ENCODE measurements around the gene ADK. TPM values are rescaled to one million over a fixed set of nuclear protein-coding genes. Genes with fewer than 3 reads are reported as not detected.

The ADK gene
- total RNA-seq, 3 donors from 2014 or later (not counting 1 experiment from before 2014, with no cell fraction given) = 13.4 to 16.1 (median 14.1) TPM

GRCh38 chr10:74263996-74264395 is 113.0 kb downstream of the ADK start:
- intact Hi-C loops (cut with micrococcal nuclease) = loop anchor here (10.0 kb wide), 1 partner anchor 471 kb away; no protein-coding TSS in a partner anchor
- H3K27ac Mint-ChIP-seq = no peak overlapping the region

DNA sequence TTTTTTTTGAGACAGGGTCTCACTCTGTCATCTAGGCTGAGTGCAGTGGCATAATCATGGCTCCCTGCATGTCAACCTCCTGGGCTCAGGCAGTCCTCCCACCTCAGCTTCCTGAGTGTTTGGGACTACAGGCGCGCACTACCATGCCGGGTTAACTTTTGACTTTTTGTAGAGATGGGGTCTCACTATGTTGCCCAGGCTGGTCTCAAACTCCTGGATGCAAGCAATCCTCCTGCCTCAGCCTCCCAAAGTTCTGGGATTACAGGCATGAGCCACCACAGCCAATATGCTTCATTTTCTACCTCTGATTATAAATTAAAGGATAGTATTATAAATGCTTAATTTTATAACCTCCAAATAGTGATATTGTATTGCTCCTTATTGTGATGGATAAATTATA is 121.3 kb downstream of the ADK start:
- DNase-seq (no peak), ATAC-seq (no peak)
- Mint-ChIP-seq H3K36me3 (no peaks in the 10 kb centered on the region), H3K4me3 (no peak overlapping the region), H3K9me3 (no peaks in the 10 kb centered on the region), H3K4me1 (no peaks in the 10 kb centered on the region), H3K27ac (no peak overlapping the region), H3K27me3 (ENCODE audit: low read depth in 2 of 2) (no peaks in the 10 kb centered on the region)
- 100% methylated on average over 3 of the region's 3 CpGs for WGBS (ENCODE audit: insufficient coverage)
- intact Hi-C loops (cut with micrococcal nuclease) = no loop called here
- Histone ChIP-seq H3K4me3 (ENCODE audit: low read length) (no peak overlapping the region), H3K4me1 (ENCODE audit: control insufficient read depth, insufficient read depth, low read length) (no peaks in the 10 kb centered on the region), H3K27ac (ENCODE audit: low read length) (no peak overlapping the region), H3K27me3 (ENCODE audit: control insufficient read depth, insufficient read depth, low read length) (no peaks in the 10 kb centered on the region), H3K9me3 (ENCODE audit: control insufficient read depth, insufficient read depth, low read length) (no peaks in the 10 kb centered on the region), H3K36me3 (ENCODE audit: control insufficient read depth, insufficient read depth, low read length) (no peaks in the 10 kb centered on the region)
- TF ChIP-seq, protein P1, sequence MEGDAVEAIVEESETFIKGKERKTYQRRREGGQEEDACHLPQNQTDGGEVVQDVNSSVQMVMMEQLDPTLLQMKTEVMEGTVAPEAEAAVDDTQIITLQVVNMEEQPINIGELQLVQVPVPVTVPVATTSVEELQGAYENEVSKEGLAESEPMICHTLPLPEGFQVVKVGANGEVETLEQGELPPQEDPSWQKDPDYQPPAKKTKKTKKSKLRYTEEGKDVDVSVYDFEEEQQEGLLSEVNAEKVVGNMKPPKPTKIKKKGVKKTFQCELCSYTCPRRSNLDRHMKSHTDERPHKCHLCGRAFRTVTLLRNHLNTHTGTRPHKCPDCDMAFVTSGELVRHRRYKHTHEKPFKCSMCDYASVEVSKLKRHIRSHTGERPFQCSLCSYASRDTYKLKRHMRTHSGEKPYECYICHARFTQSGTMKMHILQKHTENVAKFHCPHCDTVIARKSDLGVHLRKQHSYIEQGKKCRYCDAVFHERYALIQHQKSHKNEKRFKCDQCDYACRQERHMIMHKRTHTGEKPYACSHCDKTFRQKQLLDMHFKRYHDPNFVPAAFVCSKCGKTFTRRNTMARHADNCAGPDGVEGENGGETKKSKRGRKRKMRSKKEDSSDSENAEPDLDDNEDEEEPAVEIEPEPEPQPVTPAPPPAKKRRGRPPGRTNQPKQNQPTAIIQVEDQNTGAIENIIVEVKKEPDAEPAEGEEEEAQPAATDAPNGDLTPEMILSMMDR (IDR thresholded peaks at IDR 0.05) = no peak

More at GRCh38 chr10:74263996-74264395, 113.0 kb downstream of the ADK start:
- Mint-ChIP-seq H3K36me3 (no peaks in the 10 kb centered on the region), H3K9me3 (no peaks in the 10 kb centered on the region), H3K4me3 (no peak overlapping the region), H3K27me3 (ENCODE audit: low read depth in 2 of 2) (no peaks in the 10 kb centered on the region), H3K4me1 (peaks cover 0 to 8% of the 10 kb centered on the region in 2 donors)
- Histone ChIP-seq H3K9me3 (ENCODE audit: control insufficient read depth, insufficient read depth, low read length) (no peaks in the 10 kb centered on the region), H3K36me3 (ENCODE audit: control insufficient read depth, insufficient read depth, low read length) (no peaks in the 10 kb centered on the region), H3K27ac (ENCODE audit: low read length) (no peak overlapping the region), H3K27me3 (ENCODE audit: control insufficient read depth, insufficient read depth, low read length) (no peaks in the 10 kb centered on the region), H3K4me1 (ENCODE audit: control insufficient read depth, insufficient read depth, low read length) (peaks cover 4% of the 10 kb centered on the region), H3K4me3 (ENCODE audit: low read length) (no peak overlapping the region)
- ATAC-seq (no peak), DNase-seq (no peak)
- TF ChIP-seq, protein P1 (IDR thresholded peaks at IDR 0.05) = no peak

- Histone ChIP-seq H3K36me3 (ENCODE audit: control insufficient read depth, insufficient read depth, low read length) (no peaks in the 10 kb centered on the region), H3K4me1 (ENCODE audit: control insufficient read depth, insufficient read depth, low read length) (no peaks in the 10 kb centered on the region), H3K27ac (ENCODE audit: low read length) (no peak overlapping the region), H3K4me3 (ENCODE audit: low read length) (no peak overlapping the region), H3K27me3 (ENCODE audit: control insufficient read depth, insufficient read depth, low read length) (no peaks in the 10 kb centered on the region), H3K9me3 (ENCODE audit: control insufficient read depth, insufficient read depth, low read length) (no peaks in the 10 kb centered on the region)
- Mint-ChIP-seq H3K4me3 (no peak overlapping the region), H3K27ac (no peak overlapping the region), H3K4me1 (no peaks in the 10 kb centered on the region), H3K9me3 (no peaks in the 10 kb centered on the region), H3K27me3 (ENCODE audit: low read depth in 2 of 2) (no peaks in the 10 kb centered on the region), H3K36me3 (no peaks in the 10 kb centered on the region)
- no peak for ATAC-seq
- TF ChIP-seq, protein P1 (IDR thresholded peaks at IDR 0.05) = no peak
- intact Hi-C loops (cut with micrococcal nuclease) = no loop called here
- WGBS (ENCODE audit: insufficient coverage) = 94% methylated on average over 2 of the region's 6 CpGs
- no peak for DNase-seq
Measured at GRCh38 chr10:74275755-74276290, 124.8 kb downstream of the ADK start.

DNA sequence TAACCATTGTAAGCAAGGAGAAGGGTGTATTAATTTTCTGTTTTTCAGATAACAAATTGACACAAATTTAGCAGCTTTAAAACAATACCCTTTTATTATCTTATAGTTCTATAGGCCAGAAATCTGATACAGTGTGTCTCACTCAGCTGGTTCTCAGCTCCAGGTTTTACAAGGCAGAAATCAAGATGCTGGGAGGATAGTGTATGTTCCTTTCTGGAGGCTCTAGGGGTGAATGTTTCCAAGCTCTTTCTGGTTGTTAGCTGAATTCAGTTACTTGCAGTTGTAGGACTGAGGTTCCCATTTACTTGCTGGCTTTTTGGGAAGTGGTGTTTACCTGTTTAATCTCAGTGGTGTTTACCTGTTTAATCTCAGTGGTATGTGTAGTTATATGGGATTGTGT is 125.4 kb downstream of the ADK start:
- no peak for DNase-seq
- Mint-ChIP-seq H3K27ac (no peak overlapping the region), H3K9me3 (no peaks in the 10 kb centered on the region), H3K4me1 (no peaks in the 10 kb centered on the region), H3K36me3 (no peaks in the 10 kb centered on the region), H3K27me3 (ENCODE audit: low read depth in 2 of 2) (no peaks in the 10 kb centered on the region), H3K4me3 (no peak overlapping the region)
- no peaks in the 10 kb centered on the region for H3K9me3 ChIP-seq (ENCODE audit: control insufficient read depth, insufficient read depth, low read length)
- no peaks in the 10 kb centered on the region for H3K27me3 ChIP-seq (ENCODE audit: control insufficient read depth, insufficient read depth, low read length)
- no peak overlapping the region for H3K4me3 ChIP-seq (ENCODE audit: low read length)
- TF ChIP-seq, protein P1 (IDR thresholded peaks at IDR 0.05) = no peak
- H3K36me3 ChIP-seq (ENCODE audit: control insufficient read depth, insufficient read depth, low read length) = no peaks in the 10 kb centered on the region
- intact Hi-C loops (cut with micrococcal nuclease) = no loop called here
- no peak for ATAC-seq
- H3K4me1 ChIP-seq (ENCODE audit: control insufficient read depth, insufficient read depth, low read length) = no peaks in the 10 kb centered on the region
- H3K27ac ChIP-seq (ENCODE audit: low read length) = no peak overlapping the region
